ENCODE results near the gene RPL27A. TPM values are rescaled to one million over a fixed set of nuclear protein-coding genes. Genes with fewer than 3 reads are reported as not detected.

RPL27A gene
- 4,794 TPM for polyA plus RNA-seq (2012; ENCODE audit: low read depth, missing spikeins)

GRCh38 chr11:8682303-8683114 lies at the start of gene RPL27A, which contains the start of gene TRIM66:
Gene RPL27A, plus strand, starts transcription at chr11:8682792. Its CDS starts 22 bp downstream, at chr11:8682814.
Gene TRIM66, minus strand, starts transcription at chr11:8682665. Its CDS starts 10,391 bp downstream, at chr11:8672274.
- DNase-seq (ENCODE audit: insufficient read length, low spot score) (peak; percentile 79), FAIRE-seq (peak; percentile 94)
- TF ChIP-seq PAX5 (IDR thresholded peaks at IDR 0.05; ENCODE audit: insufficient read depth, low read length, severe bottlenecking) (no peak), POLR2AphosphoS5 (IDR thresholded peaks at IDR 0.05; ENCODE audit: low read depth, low read length) (peak; percentile 99), POU2F2 (IDR thresholded peaks at IDR 0.05; ENCODE audit: low read depth, low read length) (peak; percentile 91), POLR2A (IDR thresholded peaks at IDR 0.05; ENCODE audit: low read depth, low read length) (peak; percentile 99), TAF1 (IDR thresholded peaks at IDR 0.05; ENCODE audit: low read depth, low read length) (peak; percentile 97), SPI1 (IDR thresholded peaks at IDR 0.05; ENCODE audit: low read depth, low read length) (peak; percentile 98)

- FAIRE-seq (no peak), DNase-seq (ENCODE audit: insufficient read length, low spot score) (no peak)
- no peak for TF ChIP-seq POU2F2 (IDR thresholded peaks at IDR 0.05; ENCODE audit: low read depth, low read length)
- no peak for TF ChIP-seq POLR2A (IDR thresholded peaks at IDR 0.05; ENCODE audit: low read depth, low read length)
- no peak for TF ChIP-seq POLR2AphosphoS5 (IDR thresholded peaks at IDR 0.05; ENCODE audit: low read depth, low read length)
- no peak for TF ChIP-seq TAF1 (IDR thresholded peaks at IDR 0.05; ENCODE audit: low read depth, low read length)
- TF ChIP-seq SPI1 (IDR thresholded peaks at IDR 0.05; ENCODE audit: low read depth, low read length): no peak
- no peak for TF ChIP-seq PAX5 (IDR thresholded peaks at IDR 0.05; ENCODE audit: insufficient read depth, low read length, severe bottlenecking)
Observed at GRCh38 chr11:8634498-8634897, 48.1 kb upstream of the RPL27A start.

GRCh38 chr11:8636127-8636526 lies 46.5 kb upstream of the RPL27A start:
- FAIRE-seq (no peak), DNase-seq (ENCODE audit: insufficient read length, low spot score) (no peak)
- TF ChIP-seq SPI1 (IDR thresholded peaks at IDR 0.05; ENCODE audit: low read depth, low read length): no peak
- no peak for TF ChIP-seq PAX5 (IDR thresholded peaks at IDR 0.05; ENCODE audit: insufficient read depth, low read length, severe bottlenecking)
- TF ChIP-seq TAF1 (IDR thresholded peaks at IDR 0.05; ENCODE audit: low read depth, low read length): no peak
- TF ChIP-seq POLR2A (IDR thresholded peaks at IDR 0.05; ENCODE audit: low read depth, low read length): no peak

DNA sequence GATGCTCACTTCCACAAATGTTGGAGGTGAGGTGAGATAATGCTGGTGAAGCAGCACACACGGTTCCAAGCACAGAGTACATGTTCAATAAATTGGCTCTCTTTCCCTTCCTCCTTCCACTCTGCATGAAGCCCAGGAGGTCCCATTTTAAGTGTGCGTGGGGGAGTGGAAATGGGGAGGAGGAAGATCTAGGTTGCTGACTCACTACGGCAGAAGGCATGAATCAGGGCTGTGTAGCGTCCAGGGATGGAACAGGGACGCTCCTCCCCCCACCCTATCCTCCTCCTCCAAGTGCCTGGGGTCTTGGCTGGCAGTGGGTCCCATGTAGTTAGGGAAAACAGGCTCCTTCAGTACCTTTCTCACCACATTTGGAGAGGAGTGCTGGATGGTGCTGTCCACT lies 44.3 kb upstream of the RPL27A start:
- no peak for DNase-seq (ENCODE audit: insufficient read length, low spot score)
- FAIRE-seq: no peak
- no peak for TF ChIP-seq POLR2AphosphoS5 (IDR thresholded peaks at IDR 0.05; ENCODE audit: low read depth, low read length)
- TF ChIP-seq POLR2A (IDR thresholded peaks at IDR 0.05; ENCODE audit: low read depth, low read length): no peak
- TF ChIP-seq SPI1 (IDR thresholded peaks at IDR 0.05; ENCODE audit: low read depth, low read length): no peak
- no peak for TF ChIP-seq TAF1 (IDR thresholded peaks at IDR 0.05; ENCODE audit: low read depth, low read length)
- TF ChIP-seq POU2F2 (IDR thresholded peaks at IDR 0.05; ENCODE audit: low read depth, low read length): no peak
- TF ChIP-seq PAX5 (IDR thresholded peaks at IDR 0.05; ENCODE audit: insufficient read depth, low read length, severe bottlenecking): no peak

DNA sequence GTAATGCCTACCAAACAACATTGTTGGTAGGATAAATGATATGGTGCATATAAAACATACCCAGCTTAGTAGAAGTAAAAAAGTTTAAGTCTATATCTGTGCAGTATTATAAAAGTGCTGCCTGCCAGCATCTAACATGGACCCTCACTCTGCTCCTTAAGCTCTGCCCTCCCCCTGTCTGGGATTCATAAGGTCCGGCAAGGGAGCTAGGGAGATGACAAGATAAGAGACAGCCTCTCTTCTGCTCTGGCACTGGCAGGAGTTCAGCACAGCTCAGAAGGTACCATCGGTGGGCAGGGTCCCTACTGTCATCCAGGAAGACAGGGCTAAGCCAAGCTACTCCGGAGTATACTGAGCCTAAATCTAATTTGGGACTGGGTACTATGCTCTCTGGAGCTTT lies 42.9 kb upstream of the RPL27A start:
- TF ChIP-seq SPI1 (IDR thresholded peaks at IDR 0.05; ENCODE audit: low read depth, low read length) (no peak), PAX5 (IDR thresholded peaks at IDR 0.05; ENCODE audit: insufficient read depth, low read length, severe bottlenecking) (no peak), TAF1 (IDR thresholded peaks at IDR 0.05; ENCODE audit: low read depth, low read length) (no peak), POLR2AphosphoS5 (IDR thresholded peaks at IDR 0.05; ENCODE audit: low read depth, low read length) (no peak), POU2F2 (IDR thresholded peaks at IDR 0.05; ENCODE audit: low read depth, low read length) (no peak), POLR2A (IDR thresholded peaks at IDR 0.05; ENCODE audit: low read depth, low read length) (no peak)
- FAIRE-seq (no peak), DNase-seq (ENCODE audit: insufficient read length, low spot score) (no peak)

- TF ChIP-seq POLR2AphosphoS5 (IDR thresholded peaks at IDR 0.05; ENCODE audit: low read depth, low read length): no peak
- TF ChIP-seq TAF1 (IDR thresholded peaks at IDR 0.05; ENCODE audit: low read depth, low read length): no peak
- TF ChIP-seq PAX5 (IDR thresholded peaks at IDR 0.05; ENCODE audit: insufficient read depth, low read length, severe bottlenecking): no peak
- TF ChIP-seq SPI1 (IDR thresholded peaks at IDR 0.05; ENCODE audit: low read depth, low read length): no peak
- no peak for TF ChIP-seq POLR2A (IDR thresholded peaks at IDR 0.05; ENCODE audit: low read depth, low read length)
- no peak for TF ChIP-seq POU2F2 (IDR thresholded peaks at IDR 0.05; ENCODE audit: low read depth, low read length)
- no peak for DNase-seq (ENCODE audit: insufficient read length, low spot score)
- no peak for FAIRE-seq
Observed at GRCh38 chr11:8640267-8640906, 42.2 kb upstream of the RPL27A start.

GRCh38 chr11:8641332-8641731 lies 41.3 kb upstream of the RPL27A start:
- TF ChIP-seq SPI1 (IDR thresholded peaks at IDR 0.05; ENCODE audit: low read depth, low read length): no peak
- TF ChIP-seq POLR2A (IDR thresholded peaks at IDR 0.05; ENCODE audit: low read depth, low read length): no peak
- no peak for TF ChIP-seq POU2F2 (IDR thresholded peaks at IDR 0.05; ENCODE audit: low read depth, low read length)
- no peak for TF ChIP-seq TAF1 (IDR thresholded peaks at IDR 0.05; ENCODE audit: low read depth, low read length)
- TF ChIP-seq PAX5 (IDR thresholded peaks at IDR 0.05; ENCODE audit: insufficient read depth, low read length, severe bottlenecking): no peak
- no peak for TF ChIP-seq POLR2AphosphoS5 (IDR thresholded peaks at IDR 0.05; ENCODE audit: low read depth, low read length)
- peak; percentile 9 for DNase-seq (ENCODE audit: insufficient read length, low spot score)
- FAIRE-seq: no peak

DNA sequence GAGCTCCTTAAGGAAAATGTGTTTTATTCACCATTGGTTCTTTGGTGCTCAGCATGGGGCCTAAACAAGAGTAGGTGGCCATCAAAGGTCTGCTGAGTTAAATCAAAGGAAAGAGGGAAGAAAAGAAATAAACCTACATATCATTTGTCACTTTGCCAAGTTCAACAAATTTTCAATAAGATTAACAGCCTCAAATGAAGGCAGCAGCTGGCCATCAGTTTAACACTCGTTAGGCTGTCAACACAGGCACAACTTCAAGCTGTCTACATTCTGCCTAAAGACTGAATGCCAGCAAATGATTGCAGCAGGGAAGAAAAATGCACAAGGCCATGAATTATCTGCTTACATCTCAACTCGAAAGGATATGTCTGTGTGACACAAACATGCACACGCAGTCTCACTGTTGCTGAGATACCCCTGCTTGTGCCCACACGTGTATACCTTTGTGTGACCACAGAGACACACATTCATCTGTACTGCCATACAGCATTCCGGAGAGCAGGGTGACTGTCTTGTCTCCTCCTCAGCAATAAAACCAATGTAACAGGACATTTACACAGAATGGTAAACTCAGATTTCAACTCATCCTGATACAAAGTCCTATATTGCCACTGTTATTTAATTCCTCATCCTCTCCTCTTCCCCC lies 40.3 kb upstream of the RPL27A start:
- TF ChIP-seq POLR2AphosphoS5 (IDR thresholded peaks at IDR 0.05; ENCODE audit: low read depth, low read length): no peak
- no peak for TF ChIP-seq TAF1 (IDR thresholded peaks at IDR 0.05; ENCODE audit: low read depth, low read length)
- TF ChIP-seq POLR2A (IDR thresholded peaks at IDR 0.05; ENCODE audit: low read depth, low read length): no peak
- TF ChIP-seq PAX5 (IDR thresholded peaks at IDR 0.05; ENCODE audit: insufficient read depth, low read length, severe bottlenecking): no peak
- TF ChIP-seq POU2F2 (IDR thresholded peaks at IDR 0.05; ENCODE audit: low read depth, low read length): no peak
- FAIRE-seq (peak; percentile 31), DNase-seq (ENCODE audit: insufficient read length, low spot score) (no peak)

- TF ChIP-seq POLR2A (IDR thresholded peaks at IDR 0.05; ENCODE audit: low read depth, low read length) (no peak), POU2F2 (IDR thresholded peaks at IDR 0.05; ENCODE audit: low read depth, low read length) (no peak), TAF1 (IDR thresholded peaks at IDR 0.05; ENCODE audit: low read depth, low read length) (no peak), SPI1 (IDR thresholded peaks at IDR 0.05; ENCODE audit: low read depth, low read length) (no peak), PAX5 (IDR thresholded peaks at IDR 0.05; ENCODE audit: insufficient read depth, low read length, severe bottlenecking) (no peak)
- no peak for DNase-seq (ENCODE audit: insufficient read length, low spot score)
- FAIRE-seq: no peak
Observed at GRCh38 chr11:8646873-8647272, 35.7 kb upstream of the RPL27A start.
